GM19099 (cell line): ENCODE results near the gene TBC1D24.

Source experiments
- POLR2A ChIP-seq: IDR thresholded peaks from 3 replicates; pipeline ENCODE4 v1.6.1; 2011; ENCODE audit warnings: low read depth; ENCODE audit not compliant: insufficient read length; ENCODE audit errors: extremely low read depth

The TBC1D24 gene

DNA sequence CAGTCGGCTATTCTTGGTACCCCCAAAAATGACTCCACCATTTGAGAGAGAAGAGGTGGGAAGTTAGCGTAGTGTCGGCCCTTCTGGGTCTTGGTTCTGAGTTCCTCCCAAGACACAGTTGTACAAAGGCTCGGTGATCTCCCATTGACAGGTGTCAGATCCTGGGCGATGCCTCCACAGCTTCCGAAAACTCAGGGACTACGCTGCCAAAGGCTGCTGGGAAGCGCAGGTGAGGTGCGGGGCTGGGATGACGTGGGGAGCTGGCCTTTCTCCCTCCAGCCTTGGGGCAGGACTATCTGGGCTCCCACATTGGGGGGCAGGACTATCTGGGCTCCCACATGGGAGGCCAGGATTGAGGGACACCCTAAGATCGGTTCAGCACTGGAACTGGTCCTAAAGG, 35.3 kb upstream of the TBC1D24 start:
- TF ChIP-seq POLR2A: no peak

DNA sequence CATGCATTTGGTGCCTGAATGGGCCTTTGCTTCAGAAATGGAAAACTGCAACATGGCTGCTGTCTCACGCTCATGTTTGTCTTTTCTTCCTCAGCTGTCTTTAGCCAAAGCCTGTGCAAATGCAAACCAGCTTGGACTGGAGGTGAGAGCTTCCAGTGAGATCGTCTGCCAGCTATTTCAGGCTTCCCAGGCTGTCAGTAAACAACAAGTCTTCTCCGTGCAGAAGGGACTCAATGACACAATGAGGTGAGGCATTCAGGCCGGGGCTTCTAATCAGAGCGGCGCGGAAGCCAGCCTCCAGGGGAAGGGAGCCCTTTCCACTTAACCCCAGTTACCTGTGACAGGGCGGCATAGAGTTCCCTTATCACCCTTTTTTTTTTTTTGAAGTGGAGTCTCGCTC, 31.4 kb upstream of the TBC1D24 start:
- no peak for TF ChIP-seq POLR2A

DNA sequence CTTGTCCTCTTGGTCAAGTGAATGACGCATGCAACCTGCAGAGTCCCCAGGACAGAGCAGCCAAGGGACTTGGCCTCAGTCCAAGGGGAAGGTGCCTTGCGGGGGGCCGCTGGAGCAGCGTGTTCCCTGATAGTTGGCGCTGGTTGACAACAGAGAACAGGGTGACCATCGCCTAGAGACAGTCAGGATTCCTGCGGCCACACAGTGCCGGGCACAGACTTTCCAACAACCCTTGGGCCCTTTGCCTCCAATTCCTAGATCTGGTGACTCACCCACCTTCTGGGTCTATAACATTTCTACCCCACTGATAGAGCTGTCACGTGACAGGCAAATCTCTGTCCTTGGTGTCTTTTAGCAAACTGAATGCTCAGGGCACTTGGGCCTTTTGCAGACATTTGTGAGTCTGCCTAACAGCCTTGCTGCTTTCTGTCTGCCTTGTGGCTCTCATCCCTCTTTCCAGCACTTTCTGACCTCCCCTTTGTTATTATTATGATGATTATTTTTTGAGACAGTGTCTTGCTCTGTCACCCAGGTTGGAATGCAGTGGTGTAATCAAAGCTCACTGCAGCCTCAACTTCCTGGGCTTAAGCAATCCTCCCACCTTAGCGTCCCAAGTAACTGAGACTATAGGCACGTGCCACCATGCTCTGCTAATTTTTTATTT, 26.9 kb upstream of the TBC1D24 start:
- no peak for TF ChIP-seq POLR2A

DNA sequence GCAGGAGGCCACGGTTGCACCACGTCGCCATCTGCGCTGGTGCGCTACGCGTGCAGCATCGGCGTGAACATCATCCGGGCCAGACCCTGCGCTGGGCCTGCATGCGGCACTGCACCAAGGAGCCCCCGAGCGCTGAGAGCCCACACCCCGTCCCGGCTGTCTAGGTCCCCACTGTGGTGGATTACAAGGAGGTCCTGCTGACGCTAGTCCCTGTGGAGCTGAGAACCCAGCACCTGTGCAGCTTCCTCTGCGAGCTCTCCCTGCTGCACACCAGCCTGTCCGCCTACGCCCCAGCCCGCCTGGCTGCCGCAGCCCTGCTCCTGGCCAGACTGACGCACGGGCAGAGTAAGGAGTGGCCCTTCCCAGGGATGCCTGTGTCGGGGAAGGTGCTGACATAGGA, 25.8 kb upstream of the TBC1D24 start:
- TF ChIP-seq POLR2A: no peak

DNA sequence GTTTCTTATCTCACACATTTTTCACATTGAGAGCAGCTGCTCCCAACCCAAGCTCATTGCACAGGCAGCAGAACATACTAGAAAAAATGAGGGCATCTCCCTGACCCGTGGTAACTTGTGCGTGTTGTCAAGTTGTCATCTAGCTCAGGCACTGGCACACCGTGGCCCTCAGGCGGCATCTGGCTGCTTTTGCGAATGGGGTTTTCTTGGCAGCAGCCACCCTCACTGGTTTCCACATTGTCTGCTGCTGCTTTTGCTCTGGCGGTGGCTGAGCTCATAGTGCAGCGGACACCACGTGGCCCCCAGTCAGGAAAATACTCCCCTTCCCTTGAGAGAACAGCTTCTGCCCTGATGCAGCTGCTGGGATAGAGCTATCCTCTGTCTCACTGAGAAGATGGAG, 24.4 kb upstream of the TBC1D24 start:
- no peak for TF ChIP-seq POLR2A

DNA sequence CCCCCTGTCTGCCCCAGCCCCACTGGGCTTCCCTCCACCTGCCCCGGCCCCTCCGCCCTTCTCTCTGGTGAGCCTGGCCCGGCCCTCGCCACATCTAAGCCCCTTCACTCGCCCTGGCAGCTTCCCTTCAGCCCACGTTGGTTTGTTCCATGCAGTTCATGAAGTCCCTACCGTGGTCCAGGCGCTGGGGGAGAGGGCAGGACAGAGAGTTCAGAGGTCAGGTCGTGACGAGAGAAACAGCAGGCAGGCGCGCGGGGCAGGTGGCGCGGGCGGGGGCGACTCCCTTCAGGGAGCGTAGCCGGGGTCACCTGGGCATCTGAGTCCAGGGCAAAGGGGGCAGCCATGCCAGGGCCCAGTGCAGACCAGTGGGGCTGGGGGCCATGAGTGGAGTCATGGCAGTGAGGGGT, 23.9 kb upstream of the TBC1D24 start:
- no peak for TF ChIP-seq POLR2A

DNA sequence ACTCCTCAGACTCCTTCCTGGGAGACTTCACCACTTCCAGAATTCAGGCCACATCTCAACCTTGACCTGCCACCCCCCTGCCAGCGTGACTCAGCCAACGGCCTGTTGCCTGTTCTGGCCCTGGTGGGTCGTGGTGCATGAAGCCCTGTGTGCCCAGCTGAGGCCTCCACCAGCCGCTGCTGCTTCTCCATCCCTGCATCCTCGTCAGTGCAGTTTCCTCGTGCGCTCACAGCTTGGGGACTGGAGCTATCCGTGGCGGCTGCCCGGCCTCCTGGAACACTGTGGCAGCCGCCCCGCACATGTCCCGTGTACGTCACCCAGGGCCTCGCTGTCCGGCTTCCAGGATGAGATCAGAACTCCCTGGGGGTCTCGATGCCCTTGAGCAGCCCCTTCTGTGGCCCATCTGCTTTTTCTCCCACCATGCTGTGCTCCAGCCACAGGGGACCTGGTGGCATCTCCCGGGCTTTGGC, 23.0 kb upstream of the TBC1D24 start:
- no peak for TF ChIP-seq POLR2A

DNA sequence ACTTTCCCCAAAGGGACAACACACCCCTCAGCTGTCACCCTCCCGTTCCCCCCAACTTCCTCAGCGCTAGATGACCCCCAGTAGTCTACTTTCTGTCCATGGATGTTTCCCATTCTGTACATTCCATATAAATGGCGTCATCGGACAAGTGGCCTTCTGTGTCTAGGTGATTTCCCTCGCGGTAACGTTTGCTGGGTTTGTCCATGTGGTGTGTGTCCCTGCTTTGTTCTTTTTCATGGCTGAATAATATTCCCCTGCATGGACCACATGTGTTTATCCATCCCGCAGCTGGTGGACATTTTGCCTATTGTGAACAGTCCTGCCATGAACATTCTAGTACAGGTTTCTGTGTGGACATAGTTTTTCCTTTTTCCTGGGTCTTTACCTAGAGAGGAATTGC, 22.3 kb upstream of the TBC1D24 start:
- TF ChIP-seq POLR2A: no peak

DNA sequence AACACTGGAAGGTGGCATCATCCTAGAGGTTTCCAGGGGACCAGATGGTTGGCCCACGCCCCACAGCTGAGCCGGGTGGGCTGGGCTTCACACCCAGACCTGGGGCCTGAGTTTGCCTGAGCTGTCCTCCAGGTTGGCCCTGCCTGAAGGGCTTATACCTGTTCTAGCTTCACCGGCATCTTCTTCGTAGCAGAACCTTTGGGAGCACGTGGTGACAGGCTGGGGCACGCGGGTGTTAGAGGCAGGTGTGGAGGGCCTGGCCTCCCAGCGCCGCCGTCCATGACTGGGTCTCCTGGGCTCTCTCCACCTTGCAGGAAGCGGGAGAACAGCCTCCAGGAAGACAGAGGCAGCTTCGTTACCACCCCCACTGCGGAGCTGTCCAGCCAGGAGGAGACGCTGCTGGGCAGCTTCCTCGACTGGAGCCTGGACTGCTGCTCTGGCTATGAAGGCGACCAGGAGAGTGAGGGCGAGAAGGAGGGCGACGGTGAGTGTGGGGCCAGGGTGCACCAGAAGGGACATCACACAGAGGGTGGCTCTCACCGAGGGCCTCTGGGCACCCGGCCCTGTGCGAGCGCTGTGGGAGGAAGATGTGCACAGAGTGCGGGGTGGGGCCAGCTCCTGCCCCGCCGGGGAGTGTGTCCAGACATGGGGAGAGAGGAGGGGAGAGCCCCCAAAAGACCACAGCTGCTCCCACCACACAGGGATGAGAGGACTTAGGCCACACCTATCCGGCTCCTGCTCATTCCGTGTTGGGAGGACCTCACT, 19.7 kb upstream of the TBC1D24 start:
- TF ChIP-seq POLR2A: no peak

DNA sequence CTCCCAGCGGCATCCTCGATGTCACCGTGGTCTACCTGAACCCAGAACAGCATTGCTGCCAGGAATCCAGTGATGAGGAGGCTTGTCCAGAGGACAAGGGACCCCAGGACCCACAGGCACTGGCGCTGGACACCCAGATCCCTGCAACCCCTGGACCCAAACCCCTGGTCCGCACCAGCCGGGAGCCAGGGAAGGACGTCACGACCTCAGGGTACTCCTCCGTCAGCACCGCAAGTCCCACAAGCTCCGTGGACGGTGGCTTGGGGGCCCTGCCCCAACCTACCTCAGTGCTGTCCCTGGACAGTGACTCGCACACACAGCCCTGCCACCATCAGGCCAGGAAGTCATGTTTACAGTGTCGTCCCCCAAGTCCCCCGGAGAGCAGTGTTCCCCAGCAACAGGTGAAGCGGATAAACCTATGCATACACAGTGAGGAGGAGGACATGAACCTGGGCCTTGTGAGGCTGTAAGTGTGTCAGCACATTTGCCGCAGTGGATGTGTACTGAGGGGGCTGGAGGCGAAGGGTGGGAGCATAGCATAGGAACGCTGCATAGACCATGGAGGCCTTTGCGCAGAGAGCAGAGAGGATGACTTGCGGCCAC, 18.3 kb upstream of the TBC1D24 start:
- TF ChIP-seq POLR2A: peak; percentile 16

DNA sequence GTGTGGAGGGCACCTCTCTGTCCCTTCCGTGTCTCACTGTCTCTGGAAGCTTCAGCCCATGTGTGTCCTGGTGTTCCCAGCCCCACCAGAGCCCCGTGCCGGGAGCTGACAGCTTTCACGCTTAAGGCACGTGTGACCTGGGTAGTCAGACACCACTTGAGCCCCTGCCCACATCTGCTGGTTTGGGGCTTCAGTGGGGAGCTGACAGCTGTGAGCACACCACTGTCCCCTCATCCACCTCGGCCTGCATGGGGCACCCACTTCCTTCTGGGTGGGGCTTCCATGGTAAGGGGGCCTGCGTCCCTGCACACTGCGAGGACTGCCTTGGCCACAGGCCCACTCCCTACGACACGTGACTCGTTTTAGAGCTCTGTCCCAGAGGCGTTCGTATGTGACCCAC, 17.7 kb upstream of the TBC1D24 start:
- no peak for TF ChIP-seq POLR2A

DNA sequence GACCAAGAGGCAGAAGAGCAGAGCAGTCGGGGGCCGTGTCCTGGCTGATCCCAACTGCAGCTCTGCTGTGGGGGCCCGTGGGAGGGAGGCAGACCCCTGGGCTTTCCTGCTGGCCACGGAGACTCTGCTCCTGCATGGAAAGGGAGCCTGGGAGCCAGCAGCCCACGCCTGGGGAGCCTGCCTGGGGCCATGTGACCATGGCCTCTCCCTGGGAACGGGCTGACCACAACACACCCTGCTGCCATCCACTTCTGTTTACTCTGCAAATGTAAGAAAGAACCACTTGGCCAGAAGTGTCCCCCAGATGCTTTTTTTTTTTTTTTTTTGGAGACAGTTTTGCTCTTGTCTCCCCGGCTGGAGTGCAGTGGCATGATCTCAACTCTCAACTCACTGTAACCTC, 17.0 kb upstream of the TBC1D24 start:
- no peak for TF ChIP-seq POLR2A

DNA sequence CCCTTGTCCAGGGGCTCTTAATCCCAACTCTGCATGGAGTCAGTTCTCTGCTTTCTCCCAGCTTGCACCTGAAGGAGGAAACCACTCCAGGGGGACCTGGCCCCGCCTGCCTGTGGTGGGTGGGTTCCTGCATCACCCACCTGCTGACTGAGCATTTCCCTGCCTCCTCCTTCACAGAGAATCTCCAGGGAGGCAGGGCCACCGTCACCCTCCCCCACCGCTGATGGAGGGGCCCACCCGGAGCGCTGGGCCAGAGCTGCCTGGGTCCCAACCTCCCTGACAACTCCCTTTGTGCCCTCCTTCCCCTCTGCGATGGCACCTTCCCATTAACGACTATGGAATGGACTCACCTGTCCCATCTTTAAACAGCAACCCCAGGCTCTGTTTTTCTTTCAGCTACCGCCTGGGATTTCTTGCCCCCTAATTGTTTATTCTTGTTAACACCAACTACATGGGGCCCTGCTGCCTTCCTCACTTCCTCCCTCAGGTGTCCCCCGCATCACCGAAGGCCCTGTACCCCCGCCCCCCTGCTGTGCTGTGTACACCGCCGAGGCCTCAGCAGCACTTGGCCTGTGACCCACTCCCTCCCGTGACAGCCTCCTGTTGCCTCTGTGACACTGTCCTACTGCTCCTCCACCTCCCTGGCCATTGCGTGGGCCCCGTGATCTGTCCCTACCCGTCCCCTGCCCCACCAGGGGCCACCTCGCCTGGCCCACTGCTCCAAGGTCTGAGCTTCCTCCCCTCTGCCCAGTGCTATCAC, 15.9 kb upstream of the TBC1D24 start:
- no peak for TF ChIP-seq POLR2A

DNA sequence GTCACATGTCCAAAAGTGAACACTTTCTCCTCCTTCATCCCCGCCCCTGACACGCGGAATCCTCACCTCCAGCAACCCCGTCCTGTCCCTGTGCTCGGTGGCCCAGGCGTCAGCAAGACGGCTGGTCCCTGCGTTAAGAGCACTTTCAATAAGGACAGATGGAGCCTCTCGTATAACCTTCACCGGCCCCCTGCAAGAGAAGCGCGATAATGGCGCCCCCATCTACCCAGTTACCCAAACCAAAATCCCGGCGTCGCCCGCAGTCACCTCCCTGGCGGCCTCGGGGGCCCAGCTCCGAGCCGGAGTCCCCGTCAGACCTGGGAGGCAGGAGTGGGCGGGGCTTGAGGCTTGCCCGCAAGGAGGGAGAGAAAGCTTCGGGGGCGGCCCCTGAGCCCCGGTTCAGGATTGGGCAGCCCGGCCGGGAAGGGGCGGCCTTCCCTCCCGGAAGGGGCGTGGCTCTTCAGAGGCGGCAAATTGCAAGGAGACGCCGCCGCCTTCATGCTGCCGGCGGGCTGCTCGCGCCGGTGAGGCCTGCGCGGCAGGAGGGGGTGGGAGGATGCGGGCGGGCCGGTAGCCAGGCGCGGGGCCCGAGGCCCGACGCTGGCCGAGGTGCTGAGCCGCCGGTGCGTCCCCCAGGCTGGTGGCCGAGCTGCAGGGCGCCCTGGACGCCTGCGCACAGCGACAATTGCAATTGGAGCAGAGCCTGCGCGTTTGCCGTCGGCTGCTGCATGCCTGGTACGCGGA, 15.1 kb upstream of the TBC1D24 start, which contains the start of gene TEDC2:
Gene TEDC2, plus strand, starts transcription at position 463 of the 744 bp plus-strand sequence. Its CDS starts 36 bp downstream, at position 499.
- TF ChIP-seq POLR2A: no peak

DNA sequence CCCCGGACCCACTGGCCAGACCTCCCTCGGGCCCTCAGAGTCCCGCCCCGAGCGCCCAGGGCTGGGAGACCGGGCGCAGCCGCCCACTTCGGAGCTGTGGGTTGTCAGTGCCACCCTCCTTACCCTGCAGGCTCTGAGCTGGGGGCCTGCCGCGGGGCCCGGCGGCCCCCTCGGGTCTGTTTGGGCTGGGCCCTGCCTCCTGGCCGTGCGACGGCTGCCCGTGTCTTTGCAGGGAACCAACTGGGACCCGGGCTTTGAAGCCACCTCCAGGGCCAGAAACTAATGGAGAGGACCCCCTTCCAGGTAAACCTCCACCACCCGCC, 14.6 kb upstream of the TBC1D24 start:
- TF ChIP-seq POLR2A: no peak
